Epithelial cell of proximal tubule (primary cell): Measurements from ENCODE around the gene TMEM163. TPM values are rescaled to one million over a fixed set of nuclear protein-coding genes. Genes with fewer than 3 reads are reported as not detected.

ENCODE experiments used
- DNase-seq: peaks from one replicate; pipeline ENCODE4 v3.0.0-alpha.2; 2011; ENCODE audit warnings: low read depth
- H3K4me3 ChIP-seq: 2 replicates; pipeline ENCODE4 v1.5.1; 2011; ENCODE audit warnings: low read depth, mild to moderate bottlenecking, low read length
- CTCF ChIP-seq: conservative IDR thresholded peaks from 2 replicates; pipeline ENCODE4 v1.5.1; 2012; ENCODE audit warnings: low read depth, mild to moderate bottlenecking, low read length
- total RNA-seq: library from RNA; depleted of rRNA; stranded (reverse); fragments of >200 nt; gene quantifications from 2 replicates; pipeline ENCODE4 v1.2.3, GENCODE V29; 2015

Gene TMEM163
- total RNA-seq, 1 donor from 2014 or later = 0.40 TPM

- no peak for DNase-seq
- H3K4me3 ChIP-seq = no peak overlapping the region
- no peak for TF ChIP-seq CTCF
Observed at GRCh38 chr2:134532537-134532936, 186.3 kb downstream of the TMEM163 start.

- no peak for DNase-seq
- TF ChIP-seq CTCF = no peak
- no peak overlapping the region for H3K4me3 ChIP-seq
Observed at GRCh38 chr2:134527381-134527780, 191.4 kb downstream of the TMEM163 start.

- TF ChIP-seq CTCF = no peak
- H3K4me3 ChIP-seq = no peak overlapping the region
- no peak for DNase-seq
Observed at GRCh38 chr2:134522496-134523455, 196.0 kb downstream of the TMEM163 start.

GRCh38 chr2:134518101-134518500, 200.7 kb downstream of the TMEM163 start:
- DNase-seq = no peak
- no peak for TF ChIP-seq CTCF
- H3K4me3 ChIP-seq = no peak overlapping the region

- no peak overlapping the region for H3K4me3 ChIP-seq
- TF ChIP-seq CTCF = no peak
Observed at GRCh38 chr2:134515137-134515536, 203.7 kb downstream of the TMEM163 start.

GRCh38 chr2:134513465-134513804, 205.4 kb downstream of the TMEM163 start:
- TF ChIP-seq CTCF = no peak
- no peak for DNase-seq
- no peak overlapping the region for H3K4me3 ChIP-seq

More at GRCh38 chr2:134515137-134515536, 203.7 kb downstream of the TMEM163 start:
- DNase-seq = no peak
